Heart left ventricle (tissue), 13 donors: ENCODE data around the gene DKK3.

Experiments
- POLR2A ChIP-seq, 2 donors: fragments of 450-650 bp; IDR thresholded peaks; one replicate each; pipeline ENCODE4 v1.6.1; 2017; ENCODE audit warnings: antibody characterized with exemption in 2 of 2, mild to moderate bottlenecking in 2 of 2, moderate library complexity in 2 of 2
- TF ChIP-seq, protein P1 (sequence below), 12 donors: fragments of 200-600 bp; sonication (generic) in 4 of 12; IDR thresholded peaks; one replicate each; pipeline versions ENCODE4 v1.5.0 to v1.8.0; 2018 to 2022; ENCODE audit warnings: antibody characterized with exemption in 12 of 12, mild to moderate bottlenecking in 5 of 12
- donor health status: ischemic (EF 13 %, LVEDD 7.1; RV severe dilation, severe dysfunction).
- donor health status: DM: no; HTN: yes; CAD: no.
- donor health status: DM: no; HTN: no; CAD: no.
- donor health status: ischemic (EF 25% LVEDD 6.9; RV normal size, moderate dysfunction).
- donor health status: ischemic (EF 25% LVEDD 5.7; RV mildly dilated, moderate dysfunction).
- donor health status: ischemic (EF 35%, LVEDD 5.7; RV mildly dilated, moderate dysfunction).
- donor health status: nonischemic (EF 11% LVEDD 7.7; RV severe dilation, severe dysfunction).
- donor health status: DM: yes; HTN: yes; CAD: no.
- donor health status: PGD.
- donor health status: ischemic (EF 29% LVEDD 5.4; RV normal size, mild dysfunction).
- donor health status: nonischemic (EF 23%, LVEDD 6.1; RV moderate dilation, normal function).

DNA sequence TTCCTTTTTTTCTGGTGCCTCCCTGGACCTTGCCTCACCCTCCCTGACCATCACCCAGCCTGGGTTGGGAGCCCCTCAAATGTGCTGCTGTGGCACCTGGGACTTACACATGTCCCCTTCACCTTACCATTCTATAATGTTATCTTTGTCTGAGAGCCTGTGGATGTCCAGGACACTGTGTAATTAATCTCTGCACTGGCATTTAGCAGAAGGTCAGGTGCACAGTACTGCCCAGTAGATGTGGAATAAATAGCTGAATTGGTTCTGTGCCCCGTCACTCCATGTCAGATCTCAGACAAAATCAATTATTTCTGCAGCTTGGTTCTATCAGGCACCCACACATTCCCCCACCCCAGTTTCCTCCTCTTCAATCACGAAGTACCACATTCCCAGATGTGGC, 19.9 kb upstream of the DKK3 start:
- no peak for TF ChIP-seq POLR2A (IDR thresholded peaks at IDR 0.05)
- TF ChIP-seq, protein P1, sequence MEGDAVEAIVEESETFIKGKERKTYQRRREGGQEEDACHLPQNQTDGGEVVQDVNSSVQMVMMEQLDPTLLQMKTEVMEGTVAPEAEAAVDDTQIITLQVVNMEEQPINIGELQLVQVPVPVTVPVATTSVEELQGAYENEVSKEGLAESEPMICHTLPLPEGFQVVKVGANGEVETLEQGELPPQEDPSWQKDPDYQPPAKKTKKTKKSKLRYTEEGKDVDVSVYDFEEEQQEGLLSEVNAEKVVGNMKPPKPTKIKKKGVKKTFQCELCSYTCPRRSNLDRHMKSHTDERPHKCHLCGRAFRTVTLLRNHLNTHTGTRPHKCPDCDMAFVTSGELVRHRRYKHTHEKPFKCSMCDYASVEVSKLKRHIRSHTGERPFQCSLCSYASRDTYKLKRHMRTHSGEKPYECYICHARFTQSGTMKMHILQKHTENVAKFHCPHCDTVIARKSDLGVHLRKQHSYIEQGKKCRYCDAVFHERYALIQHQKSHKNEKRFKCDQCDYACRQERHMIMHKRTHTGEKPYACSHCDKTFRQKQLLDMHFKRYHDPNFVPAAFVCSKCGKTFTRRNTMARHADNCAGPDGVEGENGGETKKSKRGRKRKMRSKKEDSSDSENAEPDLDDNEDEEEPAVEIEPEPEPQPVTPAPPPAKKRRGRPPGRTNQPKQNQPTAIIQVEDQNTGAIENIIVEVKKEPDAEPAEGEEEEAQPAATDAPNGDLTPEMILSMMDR (IDR thresholded peaks at IDR 0.05) = no peak
